Activated naive CD4-positive, alpha-beta T cell treated with anti-CD3 and anti-CD28 coated beads, Interleukin-2, amount 10 ng/mL, durations not matched to agents 7 days and 5 days (primary cell): ENCODE data around the gene RPL36.
"Not testable (repeated sequence)": the region's sequence is repeated elsewhere in the genome, so short reads cannot be mapped to it uniquely, and the experiment has no call there.

Experiments
- CTCF ChIA-PET: fragments of 350-600 bp; sonication (Branson Sonifier 250); formaldehyde crosslinking; loops from one replicate; lab custom pipeline; 2021; ENCODE audit warnings: antibody characterized with exemption; lab: Charles Lee
- DNase-seq: peaks from one replicate; pipeline ENCODE4 v3.0.0-alpha.2; 2020
- H3K27ac Mint-ChIP-seq: one replicate; pipeline ENCODE4 v1.8.0; 2021; ENCODE audit warnings: mild to moderate bottlenecking, moderate library complexity, mixed read lengths
- H3K27me3 Mint-ChIP-seq: one replicate; pipeline ENCODE4 v1.8.0; 2021; ENCODE audit warnings: mild to moderate bottlenecking, mixed read lengths
- H3K36me3 Mint-ChIP-seq: one replicate; pipeline ENCODE4 v1.8.0; 2021; ENCODE audit warnings: mixed read lengths
- H3K4me1 Mint-ChIP-seq: one replicate; pipeline ENCODE4 v1.8.0; 2021; ENCODE audit warnings: mixed read lengths
- H3K4me3 Mint-ChIP-seq: one replicate; pipeline ENCODE4 v1.8.0; 2021; ENCODE audit warnings: mild to moderate bottlenecking, moderate library complexity, mixed read lengths
- H3K9me3 Mint-ChIP-seq: one replicate; pipeline ENCODE4 v1.8.0; 2021; ENCODE audit warnings: mixed read lengths

RPL36 gene

DNA sequence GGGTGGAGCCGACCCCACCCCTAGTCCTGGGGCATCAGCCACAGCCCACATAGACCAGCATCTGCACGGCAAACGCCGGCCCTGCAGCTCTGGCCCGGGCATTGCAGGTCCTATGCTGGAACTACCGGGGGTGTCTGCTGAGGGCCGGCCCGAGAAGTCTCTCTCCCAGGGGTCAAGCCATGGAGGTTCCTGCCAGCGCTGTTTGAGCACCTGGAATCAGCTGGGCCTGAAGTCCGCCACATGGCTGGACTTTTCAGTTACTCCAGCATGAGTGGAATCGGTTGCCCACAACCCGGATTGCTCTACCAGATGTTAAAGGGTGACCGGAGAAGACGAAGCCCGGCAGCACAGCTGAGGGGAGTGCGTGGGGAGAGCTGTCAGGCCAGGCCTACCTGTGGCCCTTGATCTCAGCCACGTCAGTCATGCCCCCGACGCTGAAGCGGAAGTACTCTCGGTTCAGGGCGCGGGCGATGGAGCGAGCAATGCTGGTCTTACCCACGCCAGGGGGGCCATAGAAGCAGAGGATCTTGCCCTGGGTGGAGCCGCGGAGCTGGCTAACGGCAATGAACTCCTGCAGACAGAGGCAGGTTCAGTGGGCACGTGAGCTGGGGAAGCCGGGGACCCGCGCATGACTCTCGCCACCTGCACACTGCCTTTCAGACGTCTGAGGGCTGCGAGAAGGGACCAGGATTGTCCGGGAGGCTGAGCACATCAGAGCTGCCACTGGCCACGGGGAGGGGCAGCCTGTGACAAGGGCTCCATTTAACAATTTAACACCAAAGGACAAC is 8.7 kb downstream of the RPL36 start:
- no peaks in the 10 kb centered on the region for H3K27me3 Mint-ChIP-seq
- H3K27ac Mint-ChIP-seq = no peak overlapping the region
- CTCF ChIA-PET = no interaction called here
- no peak for DNase-seq
- no peak overlapping the region for H3K4me3 Mint-ChIP-seq
- H3K4me1 Mint-ChIP-seq = no peaks in the 10 kb centered on the region
- H3K36me3 Mint-ChIP-seq = peaks cover 42% of the 10 kb centered on the region
- H3K9me3 Mint-ChIP-seq = no peaks in the 10 kb centered on the region

DNA sequence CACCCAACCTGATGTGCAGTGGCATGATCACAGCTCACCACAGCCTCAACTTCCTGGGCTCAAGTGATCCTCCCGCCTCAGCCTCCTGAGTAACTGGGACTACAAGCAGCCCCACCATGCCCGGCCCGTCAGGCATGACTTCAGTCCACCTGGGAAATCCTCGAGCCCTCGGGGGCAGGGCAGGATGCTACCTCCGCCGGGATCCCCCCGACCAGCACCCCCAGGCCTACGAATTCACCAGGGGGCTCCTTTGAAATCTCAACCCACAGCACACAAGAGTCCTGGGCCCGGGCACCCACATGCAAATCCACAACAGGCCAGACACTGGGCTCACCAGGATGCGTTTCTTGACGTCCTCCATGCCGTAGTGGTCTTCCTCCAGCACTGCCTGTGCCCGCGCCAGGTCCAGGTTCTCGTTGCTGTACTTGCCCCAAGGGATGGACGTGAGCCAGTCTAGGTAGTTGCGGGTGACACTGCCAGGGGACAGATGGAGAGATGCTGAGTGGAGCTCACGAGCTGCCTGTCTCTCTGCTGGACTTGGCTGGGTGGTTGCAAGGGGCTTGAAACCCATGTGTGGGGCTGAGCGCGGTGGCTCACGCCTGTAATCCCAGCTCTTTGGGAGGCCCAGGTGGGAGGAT is 10.5 kb downstream of the RPL36 start:
- Mint-ChIP-seq H3K27me3 (no peaks in the 10 kb centered on the region), H3K4me3 (no peak overlapping the region), H3K9me3 (no peaks in the 10 kb centered on the region), H3K4me1 (no peaks in the 10 kb centered on the region), H3K27ac (no peak overlapping the region), H3K36me3 (peaks cover 36% of the 10 kb centered on the region)
- DNase-seq = no peak
- CTCF ChIA-PET = no interaction called here

DNA sequence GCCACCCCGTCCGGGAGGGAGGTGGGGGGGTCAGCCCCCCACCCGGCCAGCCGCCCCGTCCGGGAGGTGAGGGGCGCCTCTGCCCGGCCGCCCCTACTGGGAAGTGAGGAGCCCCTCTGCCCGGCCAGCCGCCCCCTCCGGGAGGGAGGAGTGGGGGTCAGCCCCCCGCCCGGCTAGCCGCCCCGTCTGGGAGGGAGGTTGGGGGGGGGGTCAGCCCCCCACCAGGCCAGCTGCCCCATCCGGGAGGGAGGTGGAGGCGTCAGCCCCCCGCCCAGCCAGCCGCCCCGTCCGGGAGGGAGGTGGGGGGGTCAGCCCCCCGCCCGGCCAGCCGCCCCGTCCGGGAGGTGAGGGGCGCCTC is 11.9 kb downstream of the RPL36 start:
- H3K27me3 Mint-ChIP-seq, CTCF ChIA-PET, H3K27ac Mint-ChIP-seq, DNase-seq, H3K4me3 Mint-ChIP-seq, H3K9me3 Mint-ChIP-seq, H3K4me1 Mint-ChIP-seq: not testable (repeated sequence)
- H3K36me3 Mint-ChIP-seq = peaks cover 39% of the 10 kb centered on the region

DNA sequence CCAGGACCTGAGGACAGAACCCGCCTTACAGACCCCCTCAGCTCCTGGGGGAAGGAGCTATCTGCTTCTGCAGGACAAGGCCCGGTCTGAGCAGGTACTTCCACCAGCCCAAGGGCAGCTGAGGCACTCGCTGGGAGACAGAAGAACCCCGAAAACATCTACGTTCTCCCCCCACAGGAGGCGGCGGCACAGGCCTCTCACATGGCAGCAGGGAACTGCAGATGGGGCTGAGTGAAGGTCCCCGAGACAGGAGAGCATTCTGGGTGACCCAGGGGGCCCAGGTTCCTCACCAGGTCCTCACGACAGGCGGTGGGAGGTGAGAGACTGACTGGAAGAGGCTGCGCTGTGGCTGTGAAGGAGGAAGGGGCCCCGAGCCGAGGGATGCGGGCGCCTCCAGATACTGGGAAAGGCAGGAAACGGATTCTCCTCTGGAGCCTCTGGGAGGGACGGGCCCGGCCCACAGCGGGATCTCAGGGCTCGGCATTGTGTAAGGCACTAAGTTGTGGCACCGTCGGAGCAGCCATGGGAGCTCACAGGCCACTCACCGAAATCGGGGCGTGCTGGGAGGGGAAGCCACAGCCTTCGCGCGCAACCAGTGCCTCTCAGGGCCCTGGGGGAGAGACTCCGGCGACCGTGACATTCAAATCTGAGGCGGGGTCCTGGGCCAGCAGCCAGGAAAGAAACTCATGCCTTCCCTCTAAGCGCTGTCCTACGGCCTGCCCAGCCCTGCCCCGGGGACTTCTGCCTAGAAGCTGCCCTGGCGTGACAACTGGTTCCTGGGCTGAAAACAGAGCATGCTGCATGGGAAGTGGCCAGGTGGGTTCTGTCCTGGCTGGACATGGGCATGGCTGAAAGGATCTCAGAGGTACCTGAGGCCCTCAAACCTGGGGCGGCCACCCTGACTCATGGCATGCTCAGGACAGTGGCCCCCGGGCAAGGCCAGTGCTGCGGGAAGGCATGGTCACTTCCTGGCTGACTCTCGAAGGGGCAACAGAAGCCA is 14.0 kb downstream of the RPL36 start:
- Mint-ChIP-seq H3K27ac (no peak overlapping the region), H3K36me3 (peaks cover 34% of the 10 kb centered on the region), H3K27me3 (no peaks in the 10 kb centered on the region), H3K4me1 (no peaks in the 10 kb centered on the region), H3K9me3 (no peaks in the 10 kb centered on the region), H3K4me3 (no peak overlapping the region)
- CTCF ChIA-PET = no interaction called here
- no peak for DNase-seq

DNA sequence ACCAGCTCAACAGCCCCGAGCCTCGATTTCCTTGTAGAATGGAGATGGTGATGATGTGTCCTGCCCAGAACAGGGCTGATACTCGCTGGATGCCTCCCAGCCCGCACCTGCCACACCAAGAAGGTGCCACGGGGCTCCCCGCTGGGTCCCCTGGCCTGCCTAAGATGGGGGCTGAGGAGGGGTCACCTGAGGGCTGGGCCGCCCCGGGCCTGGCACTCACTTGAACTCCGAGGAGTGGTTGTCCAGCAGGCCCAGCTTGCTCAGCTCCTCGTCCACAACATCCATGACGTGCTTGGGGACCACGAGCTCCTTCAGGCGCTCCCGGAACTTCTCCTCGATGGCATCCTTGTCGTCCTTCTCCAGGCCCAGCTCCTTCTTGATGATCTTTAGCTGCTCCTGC is 15.5 kb downstream of the RPL36 start:
- H3K27ac Mint-ChIP-seq = no peak overlapping the region
- CTCF ChIA-PET = no interaction called here
- no peaks in the 10 kb centered on the region for H3K4me1 Mint-ChIP-seq
- H3K36me3 Mint-ChIP-seq = peaks cover 32% of the 10 kb centered on the region
- no peaks in the 10 kb centered on the region for H3K27me3 Mint-ChIP-seq
- H3K4me3 Mint-ChIP-seq = no peak overlapping the region
- DNase-seq = no peak
- no peaks in the 10 kb centered on the region for H3K9me3 Mint-ChIP-seq

GRCh38 chr19:5706876-5707573 is 16.9 kb downstream of the RPL36 start:
- H3K9me3 Mint-ChIP-seq = no peaks in the 10 kb centered on the region
- no peaks in the 10 kb centered on the region for H3K27me3 Mint-ChIP-seq
- no peak for DNase-seq
- peaks cover 25% of the 10 kb centered on the region for H3K36me3 Mint-ChIP-seq
- CTCF ChIA-PET = no interaction called here
- H3K27ac Mint-ChIP-seq = no peak overlapping the region
- H3K4me3 Mint-ChIP-seq = no peak overlapping the region
- no peaks in the 10 kb centered on the region for H3K4me1 Mint-ChIP-seq

DNA sequence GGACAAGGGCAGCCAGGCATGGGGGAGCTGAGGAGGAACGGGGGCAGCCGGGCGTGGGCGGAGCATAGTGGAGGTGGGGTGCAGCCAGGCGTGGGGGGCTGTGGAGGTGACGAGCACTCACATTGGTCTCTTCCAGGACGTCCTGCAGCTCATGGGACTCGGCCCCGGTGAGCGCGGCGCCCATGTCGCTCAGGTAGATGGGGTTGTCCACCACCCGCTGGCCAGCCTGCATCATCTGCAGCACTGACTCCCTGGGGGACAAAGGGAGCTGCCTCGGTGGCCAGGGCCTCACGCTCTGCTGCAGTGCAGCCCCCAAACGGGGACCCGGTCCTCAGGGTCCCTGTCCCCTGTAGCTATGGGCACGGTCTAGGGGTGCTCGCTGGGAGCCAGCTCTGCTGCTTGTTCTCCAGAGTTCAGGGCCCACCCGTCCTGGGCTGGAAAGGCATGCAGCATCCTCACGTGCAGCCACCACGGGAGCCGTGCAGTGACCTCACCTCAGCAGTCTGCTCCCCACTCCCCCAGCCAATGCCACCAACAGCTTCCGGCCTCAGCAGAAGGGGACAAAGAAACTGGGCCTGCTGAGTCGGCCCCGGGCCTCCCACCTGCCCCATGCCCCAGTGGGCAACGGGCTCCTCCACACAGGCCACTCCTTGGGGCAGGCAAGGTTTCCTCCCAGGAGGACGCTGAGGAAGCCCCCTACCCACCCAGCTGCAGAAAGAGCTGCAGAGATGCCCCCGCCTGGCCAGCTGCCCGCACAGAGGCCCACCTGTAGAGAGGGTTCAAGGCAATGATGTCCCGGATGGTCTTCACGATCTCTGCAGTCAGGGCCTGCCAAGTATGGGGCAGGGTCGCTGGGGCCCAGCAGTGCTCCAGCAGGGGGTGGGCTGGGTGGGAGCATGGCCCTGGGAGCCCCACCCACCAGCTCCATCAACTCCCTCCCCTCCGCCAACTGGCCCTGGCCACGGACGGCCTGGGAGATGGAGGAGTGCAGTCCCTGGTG is 17.8 kb downstream of the RPL36 start:
- CTCF ChIA-PET = no interaction called here
- no peak overlapping the region for H3K27ac Mint-ChIP-seq

GRCh38 chr19:5711025-5711424 is 20.9 kb downstream of the RPL36 start:
- Mint-ChIP-seq H3K27ac (no peak overlapping the region), H3K4me3 (no peak overlapping the region), H3K9me3 (no peaks in the 10 kb centered on the region), H3K27me3 (no peaks in the 10 kb centered on the region), H3K4me1 (peaks cover 3% of the 10 kb centered on the region), H3K36me3 (peaks cover 31% of the 10 kb centered on the region)
- no peak for DNase-seq
- CTCF ChIA-PET = interaction anchor here (4.4 kb wide), 1 partner anchor 20 kb away, joined by 19 read pairs; the partner anchor contains the start of gene RPL36

More for the DNA sequence above, 17.8 kb downstream of the RPL36 start:
- Mint-ChIP-seq H3K4me1 (no peaks in the 10 kb centered on the region), H3K27me3 (no peaks in the 10 kb centered on the region), H3K4me3 (no peak overlapping the region), H3K36me3 (peaks cover 28% of the 10 kb centered on the region), H3K9me3 (no peaks in the 10 kb centered on the region)
- no peak for DNase-seq

DNA sequence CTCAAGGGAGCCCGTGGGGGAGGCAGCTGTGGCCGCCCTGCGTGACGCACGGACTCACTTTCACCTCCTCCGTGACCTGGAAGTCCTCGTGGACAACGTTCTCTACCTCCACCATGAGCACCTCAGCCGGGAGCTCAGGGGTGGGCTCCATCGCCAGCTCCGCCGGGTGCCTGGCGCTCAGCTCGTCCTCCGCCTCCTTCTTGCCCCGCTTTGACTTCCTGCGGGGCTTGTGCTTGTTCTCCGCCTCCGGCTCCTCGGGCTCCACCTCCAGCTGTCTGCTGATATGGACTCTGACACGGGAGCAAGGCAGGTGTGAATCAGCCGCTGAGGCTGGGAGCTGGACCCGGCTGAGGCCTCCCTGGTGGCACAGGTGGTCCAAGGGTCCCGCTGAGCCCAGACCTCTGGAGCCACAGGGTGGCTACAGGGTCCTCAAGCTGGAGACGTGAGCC is 21.6 kb downstream of the RPL36 start:
- no peak overlapping the region for H3K4me3 Mint-ChIP-seq
- peaks cover 26% of the 10 kb centered on the region for H3K36me3 Mint-ChIP-seq
- no peaks in the 10 kb centered on the region for H3K27me3 Mint-ChIP-seq
- CTCF ChIA-PET = interaction anchor here (4.4 kb wide), 1 partner anchor 21 kb away, joined by 19 read pairs; the partner anchor contains the start of gene RPL36
- DNase-seq = no peak
- no peak overlapping the region for H3K27ac Mint-ChIP-seq
- H3K9me3 Mint-ChIP-seq = no peaks in the 10 kb centered on the region
- peaks cover 6% of the 10 kb centered on the region for H3K4me1 Mint-ChIP-seq

- Mint-ChIP-seq H3K9me3 (no peaks in the 10 kb centered on the region), H3K27me3 (no peaks in the 10 kb centered on the region), H3K36me3 (peaks cover 25% of the 10 kb centered on the region), H3K4me3 (no peak overlapping the region), H3K27ac (no peak overlapping the region), H3K4me1 (peaks cover 19% of the 10 kb centered on the region)
- no peak for DNase-seq
- CTCF ChIA-PET = interaction anchor here (1.6 to 4.4 kb wide), 2 partner anchors 23 to 26 kb away, joined by 4 to 19 read pairs; partner anchors contain the start of gene RPL36
Observed at GRCh38 chr19:5713228-5713627, 23.1 kb downstream of the RPL36 start.

DNA sequence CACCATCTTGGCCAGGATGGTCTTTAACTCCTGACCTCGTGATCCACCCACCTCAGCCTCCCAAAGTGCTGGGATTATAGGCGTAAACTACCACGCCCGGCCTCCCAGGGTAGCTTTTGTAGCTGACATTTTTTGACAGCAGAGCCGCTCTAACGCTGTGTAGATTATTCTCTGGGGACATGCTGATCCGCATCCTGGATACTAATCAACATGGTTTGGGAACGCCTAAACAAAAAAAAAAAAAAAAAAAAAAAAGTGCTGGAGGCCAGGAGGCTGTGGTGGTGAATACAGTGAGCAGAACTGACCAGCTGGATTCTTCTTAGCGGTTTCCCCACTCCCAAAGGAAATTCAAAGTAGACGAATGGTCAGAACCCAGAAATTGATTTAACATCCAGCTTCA is 24.7 kb downstream of the RPL36 start:
- H3K4me1 Mint-ChIP-seq = peaks cover 30% of the 10 kb centered on the region
- no peaks in the 10 kb centered on the region for H3K9me3 Mint-ChIP-seq
- CTCF ChIA-PET = interaction anchor here (0.6 to 1.6 kb wide), 2 partner anchors 28 to 1063 kb away, joined by 4 read pairs; no protein-coding TSS in a partner anchor
- H3K27me3 Mint-ChIP-seq = no peaks in the 10 kb centered on the region
- H3K27ac Mint-ChIP-seq = no peak overlapping the region
- no peak for DNase-seq
- peaks cover 31% of the 10 kb centered on the region for H3K36me3 Mint-ChIP-seq
- H3K4me3 Mint-ChIP-seq = no peak overlapping the region

DNA sequence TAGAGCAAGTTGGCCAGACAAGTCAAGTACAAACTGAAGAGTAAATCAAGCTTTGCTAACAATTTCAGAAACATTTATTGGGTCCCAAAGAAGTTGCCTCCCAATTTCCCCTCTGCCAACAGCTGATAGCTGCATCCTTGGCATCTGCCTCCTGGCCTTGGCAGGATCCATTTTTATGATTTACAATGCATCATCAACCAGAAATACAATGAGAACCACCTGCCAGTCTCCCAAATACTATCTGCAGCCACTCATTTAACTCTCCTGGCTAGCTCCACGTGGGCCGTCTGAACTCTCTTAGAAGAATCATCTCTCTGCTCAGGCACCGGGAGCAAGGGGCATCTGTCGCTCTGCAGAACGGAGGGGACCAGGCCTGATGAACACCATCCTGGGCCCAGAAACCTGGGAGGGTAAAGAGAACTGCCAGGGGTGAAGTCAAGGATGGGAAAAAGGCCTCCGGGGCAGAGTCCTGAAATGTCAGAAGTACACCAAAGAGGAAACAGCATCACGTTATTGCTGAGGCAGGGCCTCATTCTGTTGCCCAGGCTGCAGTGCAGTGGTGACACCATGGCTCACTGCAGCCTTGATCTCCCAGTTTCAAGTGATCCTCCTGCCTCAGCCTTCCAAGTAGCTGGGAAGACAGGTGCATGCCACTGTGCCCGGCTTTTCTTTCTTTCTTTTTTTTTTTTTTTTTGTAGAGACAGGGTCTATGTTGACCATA is 27.3 kb downstream of the RPL36 start:
- DNase-seq = no peak
- Mint-ChIP-seq H3K36me3 (peaks cover 23% of the 10 kb centered on the region), H3K4me3 (peak overlapping the region; percentile 93), H3K27ac (peak overlapping the region; percentile 98), H3K27me3 (peaks cover 6% of the 10 kb centered on the region), H3K9me3 (no peaks in the 10 kb centered on the region), H3K4me1 (peaks cover 37% of the 10 kb centered on the region)
- CTCF ChIA-PET = interaction anchor here (1.3 to 3.0 kb wide), 2 partner anchors 26 to 77 kb away, joined by 4 to 11 read pairs; no protein-coding TSS in a partner anchor
